HEK293 (cell line): ENCODE data around the gene PITX1.

Experiments used
- BCL11B ChIP-seq: fragments of 450-650 bp; formaldehyde crosslinking; IDR thresholded peaks from 2 replicates; pipeline ENCODE4 v1.5.1; 2016; ENCODE audit warnings: low read depth, missing biosample characterization, missing genetic modification characterization
- GLI2 ChIP-seq: fragments of 450-650 bp; formaldehyde crosslinking; IDR thresholded peaks from 2 replicates; pipeline ENCODE4; 2017; ENCODE audit warnings: missing biosample characterization, missing genetic modification characterization, low read depth, borderline replicate concordance
- GLIS1 ChIP-seq: fragments of 450-650 bp; formaldehyde crosslinking; IDR thresholded peaks from 2 replicates; pipeline ENCODE4 v1.5.1; 2016; ENCODE audit warnings: missing biosample characterization, missing genetic modification characterization
- KLF1 ChIP-seq: fragments of 450-650 bp; formaldehyde crosslinking; IDR thresholded peaks from 2 replicates; pipeline ENCODE4 v1.5.1; 2016; ENCODE audit warnings: missing biosample characterization, missing genetic modification characterization
- OVOL3 ChIP-seq: fragments of 450-650 bp; formaldehyde crosslinking; IDR thresholded peaks from 2 replicates; pipeline ENCODE4 v1.5.1; 2016; ENCODE audit warnings: missing biosample characterization, missing genetic modification characterization
- PATZ1 ChIP-seq: fragments of 450-650 bp; formaldehyde crosslinking; IDR thresholded peaks from 2 replicates; pipeline ENCODE4 v1.5.1; 2016; ENCODE audit warnings: missing biosample characterization, missing genetic modification characterization
- PRDM10 ChIP-seq: fragments of 450-650 bp; formaldehyde crosslinking; IDR thresholded peaks from 2 replicates; pipeline ENCODE4 v1.5.1; 2016; ENCODE audit warnings: missing biosample characterization, missing genetic modification characterization
- PRDM2 ChIP-seq: fragments of 450-650 bp; formaldehyde crosslinking; IDR thresholded peaks from 2 replicates; pipeline ENCODE4 v1.5.1; 2016; ENCODE audit warnings: missing biosample characterization, missing genetic modification characterization, borderline replicate concordance
- SP3 ChIP-seq: fragments of 450-650 bp; formaldehyde crosslinking; IDR thresholded peaks from 2 replicates; pipeline ENCODE4 v1.5.1; 2016; ENCODE audit warnings: missing biosample characterization, missing genetic modification characterization
- TCF7L2 ChIP-seq: IDR thresholded peaks from 2 replicates; pipeline ENCODE4 v1.6.1; 2011; ENCODE audit warnings: low read depth, mild to moderate bottlenecking, inconsistent platforms, low read length, moderate library complexity, borderline replicate concordance
- ZBTB20 ChIP-seq: fragments of 450-650 bp; formaldehyde crosslinking; IDR thresholded peaks from 2 replicates; pipeline ENCODE4 v1.5.1; 2016; ENCODE audit warnings: missing biosample characterization, missing genetic modification characterization
- ZBTB8A ChIP-seq: fragments of 450-650 bp; formaldehyde crosslinking; IDR thresholded peaks from 2 replicates; pipeline ENCODE4 v1.5.1; 2016; ENCODE audit warnings: missing biosample characterization, missing genetic modification characterization
- ZIC2 ChIP-seq: fragments of 450-650 bp; formaldehyde crosslinking; IDR thresholded peaks from 2 replicates; pipeline ENCODE4 v1.5.1; 2016; ENCODE audit warnings: missing biosample characterization, missing genetic modification characterization
- ZNF140 ChIP-seq: fragments of 450-650 bp; formaldehyde crosslinking; IDR thresholded peaks from 2 replicates; pipeline ENCODE4 v1.5.1; 2016; ENCODE audit warnings: missing biosample characterization, missing genetic modification characterization
- ZNF169 ChIP-seq: fragments of 450-650 bp; formaldehyde crosslinking; IDR thresholded peaks from 2 replicates; pipeline ENCODE4 v1.5.1; 2016; ENCODE audit warnings: missing biosample characterization, missing genetic modification characterization
- ZNF24 ChIP-seq: fragments of 450-650 bp; formaldehyde crosslinking; IDR thresholded peaks from 2 replicates; pipeline ENCODE4 v1.5.1; 2016; ENCODE audit warnings: missing biosample characterization, missing genetic modification characterization
- ZNF37A ChIP-seq: fragments of 450-650 bp; IDR thresholded peaks from 2 replicates; pipeline ENCODE4 v1.5.1; 2018; ENCODE audit warnings: missing biosample characterization, missing genetic modification characterization
- ZNF521 ChIP-seq: fragments of 450-650 bp; formaldehyde crosslinking; IDR thresholded peaks from 2 replicates; pipeline ENCODE4 v1.5.1; 2017; ENCODE audit warnings: missing biosample characterization, mild to moderate bottlenecking, missing genetic modification characterization
- ZNF596 ChIP-seq: fragments of 450-650 bp; IDR thresholded peaks from 2 replicates; pipeline ENCODE4 v1.5.0; 2018; ENCODE audit warnings: missing biosample characterization, mild to moderate bottlenecking, missing genetic modification characterization, moderate library complexity
- ZNF776 ChIP-seq: fragments of 450-650 bp; formaldehyde crosslinking; IDR thresholded peaks from 2 replicates; pipeline ENCODE4 v1.5.0; 2017; ENCODE audit warnings: missing biosample characterization, missing genetic modification characterization, borderline replicate concordance
- TF ChIP-seq, protein P1 (sequence below): fragments of 450-650 bp; formaldehyde crosslinking; IDR thresholded peaks from 2 replicates; pipeline ENCODE4 v1.5.1; 2016; ENCODE audit warnings: missing biosample characterization, missing genetic modification characterization
- TF ChIP-seq, protein P2 (sequence below): fragments of 450-650 bp; formaldehyde crosslinking; IDR thresholded peaks from 2 replicates; pipeline ENCODE4 v1.5.1; 2017; ENCODE audit warnings: missing biosample characterization, missing genetic modification characterization

PITX1 gene

GRCh38 chr5:135034236-135034962, 371 bp upstream of the PITX1 start (continued):
- TF ChIP-seq BCL11B (tag by site-specific recombination) (0 out of 2 replicates have a peak, but pooled peaks have one; percentile 16), KLF1 (peak; percentile 53; the same call in 1 of the 2 replicates), ZNF37A (no peak), ZNF776 (tag by site-specific recombination) (no peak), TCF7L2 (no peak), ZIC2 (tag by site-specific recombination) (peak; percentile 85), GLIS1 (tag by site-specific recombination) (peak; percentile 88), ZNF521 (tag by site-specific recombination) (no peak), GLI2 (tag by site-specific recombination) (no peak), SP3 (tag by site-specific recombination) (peak; percentile 81), PATZ1 (tag by site-specific recombination) (peak; percentile 84; the same call in 1 of the 2 replicates), ZBTB8A (tag by site-specific recombination) (peak; percentile 94), PRDM2 (tag by site-specific recombination) (no peak), ZNF24 (tag by site-specific recombination) (peak; percentile 87), ZNF140 (tag by site-specific recombination) (no peak), PRDM10 (tag by site-specific recombination) (peak; percentile 54), ZNF596 (tag by site-specific recombination) (peak; percentile 5; the same call in 1 of the 2 replicates), ZNF169 (no peak), OVOL3 (no peak), ZBTB20 (tag by site-specific recombination) (peak; percentile 100)
- TF ChIP-seq, protein P1, sequence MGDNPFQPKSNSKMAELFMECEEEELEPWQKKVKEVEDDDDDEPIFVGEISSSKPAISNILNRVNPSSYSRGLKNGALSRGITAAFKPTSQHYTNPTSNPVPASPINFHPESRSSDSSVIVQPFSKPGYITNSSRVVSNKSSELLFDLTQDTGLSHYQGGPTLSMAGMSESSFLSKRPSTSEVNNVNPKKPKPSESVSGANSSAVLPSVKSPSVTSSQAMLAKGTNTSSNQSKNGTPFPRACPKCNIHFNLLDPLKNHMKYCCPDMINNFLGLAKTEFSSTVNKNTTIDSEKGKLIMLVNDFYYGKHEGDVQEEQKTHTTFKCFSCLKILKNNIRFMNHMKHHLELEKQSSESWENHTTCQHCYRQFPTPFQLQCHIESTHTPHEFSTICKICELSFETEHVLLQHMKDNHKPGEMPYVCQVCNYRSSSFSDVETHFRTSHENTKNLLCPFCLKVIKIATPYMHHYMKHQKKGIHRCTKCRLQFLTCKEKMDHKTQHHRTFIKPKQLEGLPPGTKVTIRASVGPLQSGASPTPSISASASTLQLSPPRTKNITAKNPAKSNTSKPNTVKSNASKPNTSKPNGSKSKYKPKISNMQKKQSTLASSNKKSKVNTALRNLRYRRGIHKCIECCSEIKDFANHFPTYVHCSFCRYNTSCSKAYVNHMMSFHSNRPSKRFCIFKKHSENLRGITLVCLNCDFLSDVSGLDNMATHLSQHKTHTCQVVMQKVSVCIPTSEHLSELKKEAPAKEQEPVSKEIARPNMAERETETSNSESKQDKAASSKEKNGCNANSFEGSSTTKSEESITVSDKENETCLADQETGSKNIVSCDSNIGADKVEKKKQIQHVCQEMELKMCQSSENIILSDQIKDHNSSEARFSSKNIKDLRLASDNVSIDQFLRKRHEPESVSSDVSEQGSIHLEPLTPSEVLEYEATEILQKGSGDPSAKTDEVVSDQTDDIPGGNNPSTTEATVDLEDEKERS (tag by site-specific recombination) = no peak
- TF ChIP-seq, protein P2, sequence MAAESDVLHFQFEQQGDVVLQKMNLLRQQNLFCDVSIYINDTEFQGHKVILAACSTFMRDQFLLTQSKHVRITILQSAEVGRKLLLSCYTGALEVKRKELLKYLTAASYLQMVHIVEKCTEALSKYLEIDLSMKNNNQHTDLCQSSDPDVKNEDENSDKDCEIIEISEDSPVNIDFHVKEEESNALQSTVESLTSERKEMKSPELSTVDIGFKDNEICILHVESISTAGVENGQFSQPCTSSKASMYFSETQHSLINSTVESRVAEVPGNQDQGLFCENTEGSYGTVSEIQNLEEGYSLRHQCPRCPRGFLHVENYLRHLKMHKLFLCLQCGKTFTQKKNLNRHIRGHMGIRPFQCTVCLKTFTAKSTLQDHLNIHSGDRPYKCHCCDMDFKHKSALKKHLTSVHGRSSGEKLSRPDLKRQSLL (tag by site-specific recombination) = no peak
